Lower leg skin (tissue), 4 donors: ENCODE measurements around the gene PALLD. TPM values are rescaled to one million over a fixed set of nuclear protein-coding genes. Genes with fewer than 3 reads are reported as not detected.

Experiments used
- DNase-seq, 2 donors: peaks; one replicate each; pipeline ENCODE4 v3.0.0-alpha.2; 2019; ENCODE audit warnings: low spot score in 2 of 2
- H3K4me3 ChIP-seq: fragments of 200-600 bp; sonication (generic); 2 replicates; pipeline ENCODE4 v1.5.1; 2017; ENCODE audit warnings: mild to moderate bottlenecking, low read depth; ENCODE audit not compliant: poor library complexity, severe bottlenecking
- POLR2A ChIP-seq, 2 donors: fragments of 450-650 bp; IDR thresholded peaks; one replicate each; pipeline ENCODE4 v1.6.1; 2016 to 2017; ENCODE audit warnings: antibody characterized with exemption in 2 of 2, mild to moderate bottlenecking in 1 of 2, moderate library complexity in 1 of 2
- WGBS, 2 donors: methylation state at CpG; one replicate each; pipeline ENCODE4 v1.1.5; 2018; 5-methylcytosine and 5-hydroxymethylcytosine counted together
- intact Hi-C: fragments of 100-400 bp; cut with DNase I; formaldehyde crosslinking; loops from one replicate; pipeline ENCODE4 v1.15.0; 2023; ENCODE audit warnings: low total_unique reads
- total RNA-seq, 4 donors: library from RNA; depleted of rRNA; stranded (reverse); fragments of >200 nt; gene quantifications; one replicate each; pipeline ENCODE4 v1.1.0, GENCODE V29; 2016
- TF ChIP-seq, protein P1 (sequence below), 3 donors: fragments of 450-650 bp; IDR thresholded peaks; one replicate each; pipeline ENCODE4 v1.5.1; 2016; ENCODE audit warnings: antibody characterized with exemption in 3 of 3, mild to moderate bottlenecking in 3 of 3, moderate library complexity in 2 of 3

The PALLD gene
- total RNA-seq, 4 donors from 2014 or later: 46.1 to 103 (median 77.6) TPM

- intact Hi-C loops: no loop called here
- H3K4me3 ChIP-seq: no peak overlapping the region
- TF ChIP-seq, protein P1, sequence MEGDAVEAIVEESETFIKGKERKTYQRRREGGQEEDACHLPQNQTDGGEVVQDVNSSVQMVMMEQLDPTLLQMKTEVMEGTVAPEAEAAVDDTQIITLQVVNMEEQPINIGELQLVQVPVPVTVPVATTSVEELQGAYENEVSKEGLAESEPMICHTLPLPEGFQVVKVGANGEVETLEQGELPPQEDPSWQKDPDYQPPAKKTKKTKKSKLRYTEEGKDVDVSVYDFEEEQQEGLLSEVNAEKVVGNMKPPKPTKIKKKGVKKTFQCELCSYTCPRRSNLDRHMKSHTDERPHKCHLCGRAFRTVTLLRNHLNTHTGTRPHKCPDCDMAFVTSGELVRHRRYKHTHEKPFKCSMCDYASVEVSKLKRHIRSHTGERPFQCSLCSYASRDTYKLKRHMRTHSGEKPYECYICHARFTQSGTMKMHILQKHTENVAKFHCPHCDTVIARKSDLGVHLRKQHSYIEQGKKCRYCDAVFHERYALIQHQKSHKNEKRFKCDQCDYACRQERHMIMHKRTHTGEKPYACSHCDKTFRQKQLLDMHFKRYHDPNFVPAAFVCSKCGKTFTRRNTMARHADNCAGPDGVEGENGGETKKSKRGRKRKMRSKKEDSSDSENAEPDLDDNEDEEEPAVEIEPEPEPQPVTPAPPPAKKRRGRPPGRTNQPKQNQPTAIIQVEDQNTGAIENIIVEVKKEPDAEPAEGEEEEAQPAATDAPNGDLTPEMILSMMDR (IDR thresholded peaks at IDR 0.05): no peak
- TF ChIP-seq POLR2A (IDR thresholded peaks at IDR 0.05): no peak
These were observed 136.6 kb downstream of the PALLD start for GRCh38 chr4:168633496-168633895.

DNA sequence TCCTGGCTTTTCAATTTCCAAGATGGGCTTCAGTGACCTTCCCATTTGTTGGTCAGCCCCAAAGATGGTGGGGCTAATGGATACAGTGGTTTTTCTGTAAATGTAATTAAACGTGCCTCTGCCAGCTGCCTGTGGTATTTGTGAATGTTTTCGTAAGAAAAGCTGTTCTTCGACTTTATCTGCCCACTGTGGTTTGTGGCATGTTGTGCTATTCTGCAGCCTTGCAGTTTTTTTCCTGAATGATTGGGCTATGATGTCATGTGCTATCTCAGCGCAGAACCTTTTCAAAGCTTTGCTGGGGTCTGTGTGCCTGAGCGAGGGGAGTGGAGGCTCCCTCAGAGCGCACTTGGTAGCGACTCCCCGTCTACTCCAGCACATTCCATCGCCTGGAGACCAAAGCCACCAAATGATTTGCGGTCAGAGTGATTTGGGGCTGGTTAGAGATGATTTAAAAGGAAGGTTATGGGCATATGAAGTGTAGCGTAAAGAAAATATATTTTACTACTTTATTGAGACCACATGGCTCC, 137.5 kb downstream of the PALLD start:
- 47 to 53% methylated on average over 11 of the region's 11 CpGs for WGBS, 2 donors
- no peak overlapping the region for H3K4me3 ChIP-seq
- intact Hi-C loops: no loop called here
- TF ChIP-seq POLR2A (IDR thresholded peaks at IDR 0.05): no peak
- TF ChIP-seq, protein P1 (IDR thresholded peaks at IDR 0.05): no peak
- peak in 1 of 2 donors; percentile 75 for DNase-seq

More at GRCh38 chr4:168633496-168633895, 136.6 kb downstream of the PALLD start:
- 14 to 36% methylated on average over 1 of the region's 1 CpG for WGBS, 2 donors
- DNase-seq: no peak

GRCh38 chr4:168636040-168636439, 139.2 kb downstream of the PALLD start:
- intact Hi-C loops: no loop called here

DNA sequence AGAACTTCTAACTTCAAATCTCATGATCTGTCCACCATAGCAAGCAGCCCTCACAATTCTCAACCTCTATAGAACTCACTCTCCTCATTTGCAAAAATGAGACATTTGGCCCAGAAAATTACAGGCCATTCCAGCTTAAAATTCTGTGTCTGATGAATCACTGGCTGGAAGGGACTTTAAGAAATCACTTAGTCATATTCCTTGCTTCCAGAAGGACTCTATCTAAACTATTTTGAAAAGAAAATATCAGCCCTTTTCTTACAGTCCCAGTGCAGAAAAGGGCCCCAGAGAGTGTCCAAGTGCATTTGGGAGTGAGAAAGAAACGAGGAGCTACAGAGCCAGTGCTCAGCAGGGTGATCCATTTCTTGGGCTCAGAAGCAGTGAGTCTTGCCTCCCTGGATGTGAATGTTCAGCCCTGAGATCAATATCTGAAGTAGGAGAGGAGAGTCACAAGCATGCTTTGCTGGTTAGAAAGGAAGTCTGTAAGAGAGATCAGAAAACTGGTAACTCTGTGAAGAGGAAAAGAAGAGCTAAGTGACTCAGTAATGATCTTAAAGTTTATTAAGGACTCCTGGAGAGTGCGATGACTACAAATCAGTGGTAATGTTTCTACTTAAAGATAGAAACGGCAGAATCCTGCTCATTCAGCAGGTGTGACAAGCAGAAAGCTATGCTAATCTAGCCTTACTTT, 139.8 kb downstream of the PALLD start:
- DNase-seq: peak in 1 of 2 donors; percentile 17
- WGBS, 2 donors: 39 to 47% methylated on average over 3 of the region's 3 CpGs
- intact Hi-C loops: no loop called here

More at GRCh38 chr4:168636040-168636439, 139.2 kb downstream of the PALLD start:
- H3K4me3 ChIP-seq: no peak overlapping the region
- TF ChIP-seq POLR2A (IDR thresholded peaks at IDR 0.05): no peak
- TF ChIP-seq, protein P1 (IDR thresholded peaks at IDR 0.05): no peak
- DNase-seq: peak in 1 of 2 donors; percentile 61
- WGBS, 2 donors: 80 to 87% methylated on average over 5 of the region's 5 CpGs

GRCh38 chr4:168637872-168638756, 141.3 kb downstream of the PALLD start:
- WGBS, 2 donors: 87 to 97% methylated on average over 5 of the region's 5 CpGs
- no peak overlapping the region for H3K4me3 ChIP-seq
- DNase-seq: no peak
- TF ChIP-seq POLR2A (IDR thresholded peaks at IDR 0.05): no peak
- TF ChIP-seq, protein P1 (IDR thresholded peaks at IDR 0.05): no peak
- intact Hi-C loops: no loop called here

More for the DNA sequence above, 139.8 kb downstream of the PALLD start:
- TF ChIP-seq, protein P1 (IDR thresholded peaks at IDR 0.05): no peak
- no peak for TF ChIP-seq POLR2A (IDR thresholded peaks at IDR 0.05)
- no peak overlapping the region for H3K4me3 ChIP-seq
